Common myeloid progenitor, CD34-positive (primary cell): ENCODE data around the gene KRT76.
"Not testable (repeated sequence)": the region's sequence is repeated elsewhere in the genome, so short reads cannot be mapped to it uniquely, and the experiment has no call there.

ENCODE experiments used
- CTCF ChIA-PET: fragments of 350-600 bp; sonication (Branson Sonifier 250); formaldehyde crosslinking; loops from one replicate; lab custom pipeline; 2021; ENCODE audit warnings: antibody characterized with exemption; lab: Charles Lee
- POLR2A ChIA-PET: fragments of 350-600 bp; sonication (Branson Sonifier 250); formaldehyde crosslinking; loops from one replicate; lab custom pipeline; 2021; ENCODE audit warnings: antibody characterized with exemption; lab: Charles Lee
- DNase-seq, 3 donors: peaks; one replicate each; pipeline versions ENCODE4 v3.0.0 to v3.0.0-alpha.2; 2013
- H3K27ac ChIP-seq, 2 experiments: 1 replicate in 1 of 2; 2 replicates in 1 of 2; pipeline ENCODE4 v1.7.0; 2013; ENCODE audit warnings: inconsistent platforms in 2 of 2, low read length in 2 of 2, mild to moderate bottlenecking in 2 of 2, low read depth in 1 of 2, moderate library complexity in 1 of 2; ENCODE audit not compliant: severe bottlenecking in 2 of 2, insufficient read depth in 1 of 2, poor library complexity in 1 of 2
- H3K27me3 ChIP-seq, 5 experiments: replicated peaks in 2 of 5; 1 replicate in 3 of 5; 2 replicates in 2 of 5; pipeline versions ENCODE4 v1.6.1 to v1.7.0; 2013; ENCODE audit warnings: low read length in 4 of 5, mild to moderate bottlenecking in 2 of 5, moderate library complexity in 2 of 5, inconsistent platforms in 1 of 5; ENCODE audit not compliant: insufficient read depth in 5 of 5, control insufficient read depth in 4 of 5
- H3K36me3 ChIP-seq, 4 experiments: 1 replicate in 2 of 4; 2 replicates in 2 of 4; pipeline versions ENCODE4 v1.6.1 to v1.7.0; 2013; ENCODE audit warnings: low read length in 3 of 4, control low read depth in 1 of 4, mild to moderate bottlenecking in 1 of 4; ENCODE audit not compliant: control insufficient read depth in 4 of 4, insufficient read depth in 4 of 4
- H3K4me1 ChIP-seq, 4 experiments: 1 replicate in 3 of 4; 2 replicates in 1 of 4; pipeline versions ENCODE4 v1.6.1 to v1.7.1; 2013; ENCODE audit warnings: low read length in 3 of 4, mild to moderate bottlenecking in 3 of 4, control low read depth in 1 of 4, inconsistent platforms in 1 of 4, moderate library complexity in 1 of 4; ENCODE audit not compliant: control insufficient read depth in 4 of 4, insufficient read depth in 4 of 4; ENCODE audit errors: control extremely low read depth in 1 of 4
- H3K4me3 ChIP-seq, 7 experiments: 1 replicate in 4 of 7; 2 replicates in 3 of 7; pipeline versions ENCODE4 v1.5.1 to v1.7.0; 2013; ENCODE audit warnings: mild to moderate bottlenecking in 7 of 7, low read length in 6 of 7, moderate library complexity in 6 of 7, inconsistent platforms in 2 of 7, low read depth in 2 of 7, control low read depth in 1 of 7; ENCODE audit not compliant: insufficient read depth in 4 of 7, control insufficient read depth in 1 of 7; ENCODE audit errors: extremely low read depth in 1 of 7
- H3K9me3 ChIP-seq, 5 experiments: 1 replicate in 4 of 5; 2 replicates in 1 of 5; pipeline versions ENCODE4 v1.6.1 to v1.7.1; 2013; ENCODE audit warnings: low read length in 4 of 5, mild to moderate bottlenecking in 2 of 5, inconsistent platforms in 1 of 5, low read depth in 1 of 5, moderate library complexity in 1 of 5; ENCODE audit not compliant: control insufficient read depth in 4 of 5, insufficient read depth in 2 of 5; ENCODE audit errors: control extremely low read depth in 1 of 5
- WGBS: methylation state at CpG from one replicate; pipeline ENCODE4 v1.1.5; 2013; ENCODE audit not compliant: insufficient coverage; 5-methylcytosine and 5-hydroxymethylcytosine counted together

The KRT76 gene

GRCh38 chr12:52796839-52797528, 19.8 kb upstream of the KRT76 start:
- 86% methylated on average over 3 of the region's 3 CpGs for WGBS
- ChIA-PET CTCF (interaction anchor here (2.3 kb wide), 1 partner anchor 11 kb away, joined by 7 read pairs; no protein-coding TSS in a partner anchor), POLR2A (no interaction called here)
- H3K4me3 ChIP-seq: no peak overlapping the region
- peaks cover 0 to 10% (median 0%) of the 10 kb centered on the region in 4 experiments for H3K4me1 ChIP-seq
- no peaks in the 10 kb centered on the region for H3K9me3 ChIP-seq
- peaks cover 0 to 3% (median 0%) of the 10 kb centered on the region in 5 experiments for H3K27me3 ChIP-seq
- H3K27ac ChIP-seq: no peak overlapping the region
- H3K36me3 ChIP-seq: no peaks in the 10 kb centered on the region
- peak in 2 of 3 donors; percentile 23 to 53 for DNase-seq

- CTCF ChIA-PET: interaction anchor here (2.3 kb wide), 1 partner anchor 12 kb away, joined by 7 read pairs; no protein-coding TSS in a partner anchor
- POLR2A ChIA-PET: no interaction called here
- peaks cover 0 to 7% (median 0%) of the 10 kb centered on the region in 5 experiments for H3K27me3 ChIP-seq
- peaks cover 0 to 10% (median 0%) of the 10 kb centered on the region in 4 experiments for H3K4me1 ChIP-seq
- H3K9me3 ChIP-seq: no peaks in the 10 kb centered on the region
- H3K36me3 ChIP-seq: no peaks in the 10 kb centered on the region
- DNase-seq: no peak
- 100% methylated on average over 1 of the region's 3 CpGs for WGBS
- H3K4me3 ChIP-seq: no peak overlapping the region
- H3K27ac ChIP-seq: no peak overlapping the region
Observed at GRCh38 chr12:52796429-52796794, 19.3 kb upstream of the KRT76 start.

- H3K9me3 ChIP-seq: no peaks in the 10 kb centered on the region
- no peak within 1 kb of the TSS for H3K27ac ChIP-seq
- peaks cover 0 to 7% (median 4%) of the 10 kb centered on the region in 5 experiments for H3K27me3 ChIP-seq
- ChIA-PET CTCF (interaction anchor here (2.3 to 2.4 kb wide), 2 partner anchors 12 to 18 kb away, joined by 7 to 9 read pairs; partner anchors contain the start of gene KRT76), POLR2A (no interaction called here)
- H3K36me3 ChIP-seq: no peaks in the 10 kb centered on the region
- H3K4me3 ChIP-seq: no peak within 1 kb of the TSS
- H3K4me1 ChIP-seq: peaks cover 0 to 10% (median 0%) of the 10 kb centered on the region in 4 experiments
- DNase-seq: no peak
- WGBS: 94% methylated on average over 9 of the region's 17 CpGs
Observed at GRCh38 chr12:52795694-52796428, 18.7 kb upstream of the KRT76 start, which contains the start of gene KRT3. Gene KRT3 (minus strand): TSS chr12:52796117. CDS start chr12:52796042, 75 bp downstream.

GRCh38 chr12:52795332-52795674, 18.2 kb upstream of the KRT76 start:
- WGBS: 100% methylated on average over 2 of the region's 2 CpGs
- H3K9me3 ChIP-seq, H3K27ac ChIP-seq, DNase-seq, H3K36me3 ChIP-seq, POLR2A ChIA-PET, H3K27me3 ChIP-seq, H3K4me3 ChIP-seq: not testable (repeated sequence)
- H3K4me1 ChIP-seq: peaks cover 0 to 11% (median under 1%) of the 10 kb centered on the region in 4 experiments
- CTCF ChIA-PET: interaction anchor here (2.3 to 2.4 kb wide), 2 partner anchors 13 to 18 kb away, joined by 7 to 9 read pairs; partner anchors contain the start of gene KRT76

GRCh38 chr12:52794479-52795331, 17.6 kb upstream of the KRT76 start:
- H3K4me3 ChIP-seq: no peak overlapping the region
- peak in 1 of 3 donors; percentile 5 for DNase-seq
- peaks cover 0 to 17% (median 2%) of the 10 kb centered on the region in 4 experiments for H3K4me1 ChIP-seq
- no peaks in the 10 kb centered on the region for H3K9me3 ChIP-seq
- H3K27me3 ChIP-seq: peaks cover 0 to 16% (median 15%) of the 10 kb centered on the region in 5 experiments
- 90% methylated on average over 4 of the region's 5 CpGs for WGBS
- H3K36me3 ChIP-seq: no peaks in the 10 kb centered on the region
- no peak overlapping the region for H3K27ac ChIP-seq
- ChIA-PET CTCF (interaction anchor here (2.3 to 2.4 kb wide), 2 partner anchors 14 to 17 kb away, joined by 7 to 9 read pairs; partner anchors contain the start of gene KRT76), POLR2A (no interaction called here)

GRCh38 chr12:52792185-52793029, 15.3 kb upstream of the KRT76 start:
- ChIA-PET POLR2A (no interaction called here), CTCF (no interaction called here)

More at GRCh38 chr12:52792185-52793029, 15.3 kb upstream of the KRT76 start:
- 84% methylated on average over 7 of the region's 10 CpGs for WGBS
- peaks cover 0 to 36% (median 17%) of the 10 kb centered on the region in 5 experiments for H3K27me3 ChIP-seq
- H3K4me3 ChIP-seq: no peak overlapping the region
- H3K4me1 ChIP-seq: peaks cover 0 to 18% (median 2%) of the 10 kb centered on the region in 4 experiments
- H3K36me3 ChIP-seq: no peaks in the 10 kb centered on the region
- no peak overlapping the region for H3K27ac ChIP-seq
- DNase-seq: peak in 2 of 3 donors; percentile 39 to 43
- H3K9me3 ChIP-seq: no peaks in the 10 kb centered on the region
